HG03139 (cell line): Measurements from ENCODE around the gene TTBK1.

Experiments used
- ATAC-seq: cut with Tn5 transposase; IDR thresholded peaks from one replicate; pipeline ENCODE4 v1.9.1; 2021; ENCODE audit not compliant: unreplicated experiment

The TTBK1 gene

GRCh38 chr6:43269273-43270007, 26.2 kb downstream of the TTBK1 start:
- no peak for ATAC-seq

- ATAC-seq = no peak
Measured at GRCh38 chr6:43271103-43271815, 28.0 kb downstream of the TTBK1 start.

- ATAC-seq = no peak
Measured at GRCh38 chr6:43271944-43272343, 28.7 kb downstream of the TTBK1 start.

GRCh38 chr6:43273707-43274106, 30.4 kb downstream of the TTBK1 start:
- ATAC-seq = no peak

GRCh38 chr6:43274127-43274915, 31.0 kb downstream of the TTBK1 start:
- no peak for ATAC-seq

GRCh38 chr6:43274916-43275597, 31.8 kb downstream of the TTBK1 start:
- no peak for ATAC-seq

GRCh38 chr6:43275801-43276576, 32.7 kb downstream of the TTBK1 start:
- ATAC-seq = no peak

GRCh38 chr6:43276577-43277305, 33.5 kb downstream of the TTBK1 start:
- no peak for ATAC-seq

- ATAC-seq = no peak
Measured at GRCh38 chr6:43277306-43277642, 34.0 kb downstream of the TTBK1 start.

GRCh38 chr6:43277643-43278523, 34.6 kb downstream of the TTBK1 start:
- ATAC-seq = no peak

GRCh38 chr6:43278524-43279078, 35.3 kb downstream of the TTBK1 start:
- no peak for ATAC-seq

- no peak for ATAC-seq
Measured at GRCh38 chr6:43280234-43280633, 37.0 kb downstream of the TTBK1 start.

- ATAC-seq = no peak
Measured at GRCh38 chr6:43282060-43282459, 38.8 kb downstream of the TTBK1 start.

GRCh38 chr6:43282636-43283513, 39.6 kb downstream of the TTBK1 start:
- no peak for ATAC-seq

- ATAC-seq = no peak
Measured at GRCh38 chr6:43283514-43283901, 40.2 kb downstream of the TTBK1 start.

- no peak for ATAC-seq
Measured at GRCh38 chr6:43283905-43284304, 40.6 kb downstream of the TTBK1 start.

- ATAC-seq = no peak
Measured at GRCh38 chr6:43284991-43285781, 41.9 kb downstream of the TTBK1 start.
